A549 (cell line): Measurements from ENCODE around the gene DBX2. TPM values are rescaled to one million over a fixed set of nuclear protein-coding genes. Genes with fewer than 3 reads are reported as not detected.
"Not testable (repeated sequence)": the region's sequence is repeated elsewhere in the genome, so short reads cannot be mapped to it uniquely, and the experiment has no call there.

Source experiments
- ATAC-seq, 2 experiments: fragments of 200-7000 bp in 1 of 2; fragments of >200 bp in 1 of 2; cut with Nextera tagmentation in 1 of 2; cut with Tn5 transposase in 1 of 2; 3 replicates each; pipeline versions ENCODE4 v1.8.0 to v1.9.1; 2018 to 2020; ENCODE audit warnings: mild to moderate bottlenecking in 1 of 2, moderate library complexity in 1 of 2
- CTCF ChIA-PET: fragments of 300-600 bp; sonication (Branson Sonifier 250); formaldehyde crosslinking; extraction: SDS; loops from one replicate; lab custom pipeline; 2021; ENCODE audit warnings: antibody characterized with exemption, inconsistent platforms; lab: Yijun Ruan, JAX
- POLR2A ChIA-PET: fragments of 350-600 bp; formaldehyde crosslinking; extraction: SDS; loops from one replicate; lab custom pipeline; 2021; ENCODE audit warnings: antibody characterized with exemption, inconsistent platforms; lab: Yijun Ruan, JAX
- DNase-seq, 2 experiments: peaks; one replicate each; pipeline versions ENCODE4 v3.0.0 to v3.0.0-alpha.2; 2011 to 2016; ENCODE audit warnings: low read depth in 1 of 2, low spot score in 1 of 2
- FAIRE-seq: peaks from 2 replicates; lab custom pipeline; 2011; peaks lifted over from hg19 to GRCh38; lab: Jason Lieb, UNC
- H3K27ac ChIP-seq, 2 experiments: fragments of >200 bp; sonication (Bioruptor Twin); formaldehyde crosslinking; 3 replicates each; pipeline ENCODE4 v1.5.1; 2016 to 2017
- H3K4me1 ChIP-seq: fragments of >200 bp; sonication (Bioruptor Twin); formaldehyde crosslinking; 3 replicates; pipeline ENCODE4 v1.6.1; 2016
- H3K4me2 ChIP-seq: fragments of >200 bp; sonication (Bioruptor Twin); formaldehyde crosslinking; 3 replicates; pipeline ENCODE4 v1.6.1; 2016
- H3K4me3 ChIP-seq: fragments of >200 bp; sonication (Bioruptor Twin); formaldehyde crosslinking; 3 replicates; pipeline ENCODE4 v1.5.1; 2016
- H3K9me3 ChIP-seq: fragments of >200 bp; sonication (Bioruptor Twin); formaldehyde crosslinking; 3 replicates; pipeline ENCODE4 v1.6.1; 2016
- BCL3 ChIP-seq: fragments of >200 bp; sonication (Bioruptor Twin); formaldehyde crosslinking; IDR thresholded peaks from 3 replicates; pipeline ENCODE4 v1.6.1; 2016
- CEBPB ChIP-seq, 2 experiments: fragments of >200 bp in 1 of 2; sonication (Bioruptor Twin) in 1 of 2; formaldehyde crosslinking in 1 of 2; IDR thresholded peaks; 2 replicates each; pipeline ENCODE4 v1.6.1; 2012 to 2016
- EHMT2 ChIP-seq: fragments of 200-600 bp; sonication (generic); IDR thresholded peaks from 2 replicates; pipeline ENCODE4 v1.6.1; 2016; ENCODE audit warnings: antibody characterized with exemption, low read depth, mild to moderate bottlenecking, moderate library complexity
- FOSB ChIP-seq: fragments of 250-450 bp; sonication (Bioruptor Pico); IDR thresholded peaks from 2 replicates; pipeline ENCODE4 v1.5.0; 2020; ENCODE audit warnings: mild to moderate bottlenecking, moderate library complexity
- HOXA7 ChIP-seq: fragments of 250-450 bp; sonication (Bioruptor Pico); IDR thresholded peaks from 2 replicates; pipeline ENCODE4 v1.5.0; 2020; ENCODE audit warnings: mild to moderate bottlenecking, moderate library complexity
- HOXB13 ChIP-seq: fragments of 250-450 bp; sonication (Bioruptor Pico); IDR thresholded peaks from 2 replicates; pipeline ENCODE4 v1.5.0; 2020; ENCODE audit warnings: low read depth, mild to moderate bottlenecking, moderate library complexity
- JUN ChIP-seq, 2 experiments: fragments of >200 bp; sonication (Bioruptor Twin); formaldehyde crosslinking; IDR thresholded peaks; 2 replicates in 1 of 2; 3 replicates in 1 of 2; pipeline ENCODE4 v1.6.1; 2016 to 2017
- KDM1A ChIP-seq: fragments of 200-600 bp; sonication (generic); IDR thresholded peaks from 2 replicates; pipeline ENCODE4 v1.6.1; 2016; ENCODE audit warnings: low read depth, mild to moderate bottlenecking
- MAX ChIP-seq: IDR thresholded peaks from 2 replicates; pipeline ENCODE4 v1.6.1; 2012
- NFE2L2 ChIP-seq: fragments of 150-350 bp; conservative IDR thresholded peaks from 2 replicates; pipeline ENCODE4 v1.6.1; 2014; ENCODE audit warnings: low read length
- PBX3 ChIP-seq: IDR thresholded peaks from 2 replicates; pipeline ENCODE4 v1.6.1; 2012
- RARB ChIP-seq: fragments of 250-450 bp; sonication (Bioruptor Pico); IDR thresholded peaks from 2 replicates; pipeline ENCODE4 v1.8.0; 2021; ENCODE audit warnings: mild to moderate bottlenecking, moderate library complexity
- RCOR1 ChIP-seq: fragments of 150-350 bp; IDR thresholded peaks from 2 replicates; pipeline ENCODE4 v1.6.1; 2014; ENCODE audit warnings: antibody characterized with exemption, low read length, low read depth
- RNF2 ChIP-seq: fragments of 200-600 bp; sonication (generic); IDR thresholded peaks from 2 replicates; pipeline ENCODE4 v1.6.1; 2016; ENCODE audit warnings: low read depth, mild to moderate bottlenecking, antibody characterized with exemption, moderate library complexity, borderline replicate concordance
- SREBF2 ChIP-seq: fragments of 450-650 bp; IDR thresholded peaks from 2 replicates; pipeline ENCODE4 v1.6.1; 2014; ENCODE audit warnings: mild to moderate bottlenecking, moderate library complexity
- ZC3H11A ChIP-seq: fragments of 450-650 bp; IDR thresholded peaks from 2 replicates; pipeline ENCODE4 v1.6.1; 2014; ENCODE audit warnings: antibody characterized with exemption, mild to moderate bottlenecking
- ZFP36 ChIP-seq: fragments of 450-650 bp; IDR thresholded peaks from 2 replicates; pipeline ENCODE4 v1.6.1; 2014; ENCODE audit warnings: borderline replicate concordance; ENCODE audit not compliant: partially characterized antibody
- ZNF302 ChIP-seq: fragments of 250-450 bp; sonication (Bioruptor Pico); IDR thresholded peaks from 2 replicates; pipeline ENCODE4 v1.9.0; 2021; ENCODE audit warnings: inconsistent platforms, mild to moderate bottlenecking, moderate library complexity
- WGBS: methylation state at CpG from one replicate; pipeline ENCODE4 v1.1.6; 2017; ENCODE audit errors: missing lambda C conversion rate; 5-methylcytosine and 5-hydroxymethylcytosine counted together
- polyA plus RNA-seq, 4 experiments: library from polyadenylated mRNA; depleted of rRNA in 3 of 4; stranded (reverse); fragments of >200 nt; fragmentation: RNase III in 1 of 4; extraction: RNeasy Plus Mini Kit Qiagen cat#74134 plus additional on column Dnase treatment in 1 of 4; gene quantifications; 2 replicates in 3 of 4; 3 replicates in 1 of 4; pipeline ENCODE4 v1.2.3, GENCODE V29; 2011 to 2017
- TF ChIP-seq, protein P1 (sequence below): fragments of >200 bp; sonication (Bioruptor Twin); formaldehyde crosslinking; IDR thresholded peaks from 3 replicates; pipeline ENCODE4 v1.5.1; 2016
- TF ChIP-seq, protein P2 (sequence below): IDR thresholded peaks from 2 replicates; pipeline ENCODE4 v1.6.1; 2012; ENCODE audit warnings: low read depth, borderline replicate concordance
- TF ChIP-seq, protein P3 (sequence below): fragments of 250-450 bp; sonication (Bioruptor Pico); IDR thresholded peaks from 2 replicates; pipeline ENCODE4 v1.5.0; 2021; ENCODE audit warnings: mild to moderate bottlenecking, moderate library complexity, borderline replicate concordance

The DBX2 gene
- polyA plus RNA-seq, 2 of the 4 experiments (the other 2 are of a cell fraction): not detected

DNA sequence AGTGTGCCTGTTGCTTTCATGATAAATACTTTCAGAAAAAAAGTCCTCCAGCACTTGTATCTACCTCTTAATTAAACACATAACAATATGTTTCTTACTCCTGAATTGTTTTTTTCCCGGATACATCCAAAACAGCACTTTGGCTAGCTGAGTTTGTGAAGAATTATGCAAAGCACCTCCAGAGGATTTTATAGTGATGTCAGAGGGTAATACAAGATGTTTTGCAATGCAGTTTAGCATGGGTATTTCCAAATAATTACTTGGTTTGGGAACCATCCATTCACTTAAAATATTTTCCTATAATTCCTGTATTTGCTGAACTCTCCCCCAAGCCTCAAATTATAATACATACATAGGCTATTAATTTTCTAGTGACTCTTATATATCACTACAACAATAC, 37.7 kb upstream of the DBX2 start:
- Histone ChIP-seq H3K9me3 (peaks cover 3% of the 10 kb centered on the region; the same call in 1 of the 3 replicates), H3K4me1 (no peaks in the 10 kb centered on the region), H3K4me3 (no peak overlapping the region), H3K4me2 (no peak overlapping the region), H3K27ac (no peak overlapping the region)
- ATAC-seq (no peak), DNase-seq (no peak), FAIRE-seq (no peak)
- no peak for TF ChIP-seq FOSB (CRISPR knock-in tag)
- TF ChIP-seq RNF2: no peak
- no peak for TF ChIP-seq CEBPB (IDR thresholded peaks at IDR 0.05)
- TF ChIP-seq ZNF302 (CRISPR knock-in tag): no peak
- TF ChIP-seq, protein P1, sequence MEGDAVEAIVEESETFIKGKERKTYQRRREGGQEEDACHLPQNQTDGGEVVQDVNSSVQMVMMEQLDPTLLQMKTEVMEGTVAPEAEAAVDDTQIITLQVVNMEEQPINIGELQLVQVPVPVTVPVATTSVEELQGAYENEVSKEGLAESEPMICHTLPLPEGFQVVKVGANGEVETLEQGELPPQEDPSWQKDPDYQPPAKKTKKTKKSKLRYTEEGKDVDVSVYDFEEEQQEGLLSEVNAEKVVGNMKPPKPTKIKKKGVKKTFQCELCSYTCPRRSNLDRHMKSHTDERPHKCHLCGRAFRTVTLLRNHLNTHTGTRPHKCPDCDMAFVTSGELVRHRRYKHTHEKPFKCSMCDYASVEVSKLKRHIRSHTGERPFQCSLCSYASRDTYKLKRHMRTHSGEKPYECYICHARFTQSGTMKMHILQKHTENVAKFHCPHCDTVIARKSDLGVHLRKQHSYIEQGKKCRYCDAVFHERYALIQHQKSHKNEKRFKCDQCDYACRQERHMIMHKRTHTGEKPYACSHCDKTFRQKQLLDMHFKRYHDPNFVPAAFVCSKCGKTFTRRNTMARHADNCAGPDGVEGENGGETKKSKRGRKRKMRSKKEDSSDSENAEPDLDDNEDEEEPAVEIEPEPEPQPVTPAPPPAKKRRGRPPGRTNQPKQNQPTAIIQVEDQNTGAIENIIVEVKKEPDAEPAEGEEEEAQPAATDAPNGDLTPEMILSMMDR: no peak
- TF ChIP-seq KDM1A: no peak
- no peak for TF ChIP-seq EHMT2
- TF ChIP-seq RCOR1: no peak
- no peak for TF ChIP-seq ZFP36
- no peak for TF ChIP-seq RARB (CRISPR knock-in tag)
- TF ChIP-seq MAX: no peak
- TF ChIP-seq ZC3H11A: no peak
- TF ChIP-seq SREBF2: no peak
- WGBS: 10% methylated on average over 1 of the region's 1 CpG
- POLR2A ChIA-PET: no interaction called here
- CTCF ChIA-PET: interaction anchor here (0.7 kb wide), 2 partner anchors 82 to 1800 kb away, joined by 3 to 4 read pairs; no protein-coding TSS in a partner anchor

- H3K4me2 ChIP-seq, CTCF ChIA-PET, H3K4me1 ChIP-seq, FAIRE-seq, ATAC-seq, H3K4me3 ChIP-seq, H3K9me3 ChIP-seq, DNase-seq, POLR2A ChIA-PET, H3K27ac ChIP-seq: not testable (repeated sequence)
- WGBS: 43% methylated on average over 3 of the region's 3 CpGs
Observed at GRCh38 chr12:45084248-45084647, 33.3 kb upstream of the DBX2 start.

- FAIRE-seq (no peak), ATAC-seq (no peak), DNase-seq (no peak)
- Histone ChIP-seq H3K4me3 (no peak overlapping the region), H3K4me2 (no peak overlapping the region), H3K27ac (no peak overlapping the region), H3K9me3 (no peaks in the 10 kb centered on the region), H3K4me1 (no peaks in the 10 kb centered on the region)
- CTCF ChIA-PET: no interaction called here
- WGBS: 18% methylated on average over 2 of the region's 2 CpGs
- no peak for TF ChIP-seq ZC3H11A
- TF ChIP-seq BCL3: no peak
- TF ChIP-seq PBX3: no peak
- TF ChIP-seq, protein P2, sequence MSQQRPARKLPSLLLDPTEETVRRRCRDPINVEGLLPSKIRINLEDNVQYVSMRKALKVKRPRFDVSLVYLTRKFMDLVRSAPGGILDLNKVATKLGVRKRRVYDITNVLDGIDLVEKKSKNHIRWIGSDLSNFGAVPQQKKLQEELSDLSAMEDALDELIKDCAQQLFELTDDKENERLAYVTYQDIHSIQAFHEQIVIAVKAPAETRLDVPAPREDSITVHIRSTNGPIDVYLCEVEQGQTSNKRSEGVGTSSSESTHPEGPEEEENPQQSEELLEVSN: no peak
- TF ChIP-seq JUN (IDR thresholded peaks at IDR 0.05): no peak
- TF ChIP-seq, protein P3, sequence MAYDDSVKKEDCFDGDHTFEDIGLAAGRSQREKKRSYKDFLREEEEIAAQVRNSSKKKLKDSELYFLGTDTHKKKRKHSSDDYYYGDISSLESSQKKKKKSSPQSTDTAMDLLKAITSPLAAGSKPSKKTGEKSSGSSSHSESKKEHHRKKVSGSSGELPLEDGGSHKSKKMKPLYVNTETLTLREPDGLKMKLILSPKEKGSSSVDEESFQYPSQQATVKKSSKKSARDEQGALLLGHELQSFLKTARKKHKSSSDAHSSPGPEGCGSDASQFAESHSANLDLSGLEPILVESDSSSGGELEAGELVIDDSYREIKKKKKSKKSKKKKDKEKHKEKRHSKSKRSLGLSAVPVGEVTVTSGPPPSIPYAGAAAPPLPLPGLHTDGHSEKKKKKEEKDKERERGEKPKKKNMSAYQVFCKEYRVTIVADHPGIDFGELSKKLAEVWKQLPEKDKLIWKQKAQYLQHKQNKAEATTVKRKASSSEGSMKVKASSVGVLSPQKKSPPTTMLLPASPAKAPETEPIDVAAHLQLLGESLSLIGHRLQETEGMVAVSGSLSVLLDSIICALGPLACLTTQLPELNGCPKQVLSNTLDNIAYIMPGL: no peak
- TF ChIP-seq NFE2L2: no peak
- TF ChIP-seq ZFP36: no peak
- no peak for TF ChIP-seq HOXA7 (CRISPR knock-in tag)
- TF ChIP-seq HOXB13 (CRISPR knock-in tag): no peak
- TF ChIP-seq, all 56 proteins: peak for 0
- POLR2A ChIA-PET: no interaction called here
Observed at GRCh38 chr12:45077251-45077650, 26.4 kb upstream of the DBX2 start.
